IMR-90 (cell line): Measurements from ENCODE around the gene PANK2. TPM values are rescaled to one million over a fixed set of nuclear protein-coding genes. Genes with fewer than 3 reads are reported as not detected.

ENCODE experiments used
- ATAC-seq: fragments of 200-7000 bp; cut with Tn5 transposase; 2 replicates; pipeline ENCODE4 v1.9.1; 2020; ENCODE audit warnings: low read depth, mild to moderate bottlenecking, moderate library complexity
- BruUV-seq: library from RNA; stranded (reverse); fragments of 400-500 nt; replicated peaks from 2 replicates; lab custom pipeline; 2021; lab: Mats Ljungman, UMichigan
- CTCF ChIA-PET: fragments of 300-600 bp; formaldehyde crosslinking; extraction: SDS; loops from one replicate; lab custom pipeline; 2021; ENCODE audit warnings: antibody characterized with exemption; lab: Yijun Ruan, JAX
- POLR2A ChIA-PET: fragments of 300-600 bp; sonication (Branson Sonifier 250); formaldehyde crosslinking; loops from one replicate; lab custom pipeline; 2022; ENCODE audit warnings: antibody characterized with exemption; ENCODE audit not compliant: unreplicated experiment; lab: Charles Lee
- DNase-seq: peaks from one replicate; pipeline ENCODE4 v3.0.0; 2013
- H2AFZ ChIP-seq: replicated peaks from 2 replicates; pipeline ENCODE3; 2013; ENCODE audit warnings: low read length, mild to moderate bottlenecking; ENCODE audit not compliant: poor library complexity
- H2AK5ac ChIP-seq: 2 replicates; pipeline ENCODE4 v1.6.1; 2013; ENCODE audit warnings: low read depth, low read length, inconsistent platforms
- H2AK9ac ChIP-seq: replicated peaks from 2 replicates; pipeline ENCODE3; 2013; ENCODE audit warnings: mild to moderate bottlenecking, low read depth, low read length, moderate library complexity; ENCODE audit not compliant: poor library complexity
- H2BK120ac ChIP-seq: 2 replicates; pipeline ENCODE4 v1.6.1; 2013; ENCODE audit warnings: low read depth, low read length, inconsistent platforms
- H2BK15ac ChIP-seq: 3 replicates; pipeline ENCODE4 v1.6.1; 2013; ENCODE audit warnings: low read depth, low read length, inconsistent platforms
- H2BK20ac ChIP-seq: 2 replicates; pipeline ENCODE4 v1.6.1; 2013; ENCODE audit warnings: low read depth, mild to moderate bottlenecking, inconsistent platforms, low read length, moderate library complexity
- H2BK5ac ChIP-seq: 2 replicates; pipeline ENCODE4 v1.6.1; 2013; ENCODE audit warnings: mild to moderate bottlenecking, low read depth, low read length, inconsistent platforms; ENCODE audit not compliant: poor library complexity, severe bottlenecking
- H3K14ac ChIP-seq: replicated peaks from 2 replicates; pipeline ENCODE4 v1.6.1; 2013; ENCODE audit warnings: low read depth, low read length, inconsistent platforms
- H3K18ac ChIP-seq: 2 replicates; pipeline ENCODE4 v1.6.1; 2013; ENCODE audit warnings: low read depth, low read length, control low read depth
- H3K23ac ChIP-seq: 2 replicates; pipeline ENCODE4 v1.6.1; 2013; ENCODE audit warnings: low read depth, low read length, inconsistent platforms
- H3K27ac ChIP-seq: 2 replicates; pipeline ENCODE4 v1.5.1; 2013; ENCODE audit warnings: mild to moderate bottlenecking, control low read depth, low read length; ENCODE audit not compliant: insufficient read depth
- H3K27me3 ChIP-seq: 2 replicates; pipeline ENCODE4 v1.6.1; 2013; ENCODE audit warnings: low read length; ENCODE audit not compliant: control insufficient read depth, insufficient read depth
- H3K36me3 ChIP-seq: 2 replicates; pipeline ENCODE4 v1.6.1; 2013; ENCODE audit warnings: low read length, mixed read lengths; ENCODE audit not compliant: control insufficient read depth, insufficient read depth
- H3K4ac ChIP-seq: 2 replicates; pipeline ENCODE4 v1.6.1; 2013; ENCODE audit warnings: low read depth, low read length, inconsistent platforms
- H3K4me1 ChIP-seq: 2 replicates; pipeline ENCODE4 v1.6.1; 2013; ENCODE audit warnings: low read length, mixed read lengths; ENCODE audit not compliant: control insufficient read depth, insufficient read depth
- H3K4me2 ChIP-seq: 2 replicates; pipeline ENCODE4 v1.6.1; 2013; ENCODE audit warnings: low read depth, mild to moderate bottlenecking, control low read depth, low read length, moderate library complexity
- H3K4me3 ChIP-seq: 2 replicates; pipeline ENCODE4 v1.5.1; 2013; ENCODE audit warnings: low read depth, mild to moderate bottlenecking, control low read depth, low read length, moderate library complexity; ENCODE audit not compliant: insufficient read depth
- H3K56ac ChIP-seq: 2 replicates; pipeline ENCODE4 v1.6.1; 2013; ENCODE audit warnings: low read length, inconsistent platforms; ENCODE audit not compliant: insufficient read depth; ENCODE audit errors: extremely low read depth
- H3K79me1 ChIP-seq, 2 experiments: 2 replicates each; pipeline ENCODE4 v1.6.1; 2013; ENCODE audit warnings: low read length in 2 of 2, inconsistent platforms in 1 of 2, low read depth in 1 of 2
- H3K9ac ChIP-seq: 2 replicates; pipeline ENCODE4 v1.6.1; 2013; ENCODE audit warnings: low read depth, low read length, control low read depth
- H3K9me1 ChIP-seq: 2 replicates; pipeline ENCODE4 v1.6.1; 2013; ENCODE audit warnings: low read length, inconsistent platforms; ENCODE audit not compliant: insufficient read depth
- H3K9me3 ChIP-seq: 2 replicates; pipeline ENCODE4 v1.6.1; 2013; ENCODE audit warnings: low read length; ENCODE audit not compliant: control insufficient read depth, insufficient read depth
- H4K20me1 ChIP-seq: 2 replicates; pipeline ENCODE4 v1.6.1; 2013; ENCODE audit warnings: low read length, inconsistent platforms; ENCODE audit not compliant: insufficient read depth
- H4K5ac ChIP-seq: 2 replicates; pipeline ENCODE4 v1.6.1; 2013; ENCODE audit warnings: mild to moderate bottlenecking, low read depth, low read length, control low read depth
- H4K8ac ChIP-seq, 2 experiments: 2 replicates each; pipeline ENCODE4 v1.6.1; 2013; ENCODE audit warnings: low read depth in 2 of 2, low read length in 2 of 2, control low read depth in 1 of 2, inconsistent platforms in 1 of 2
- H4K91ac ChIP-seq: 2 replicates; pipeline ENCODE4 v1.6.1; 2013; ENCODE audit warnings: low read depth, low read length, inconsistent platforms; ENCODE audit not compliant: insufficient read depth
- CEBPB ChIP-seq: IDR thresholded peaks from 2 replicates; pipeline ENCODE4 v1.6.1; 2012; ENCODE audit warnings: low read depth, low read length, improper control_type of control experiment
- CTCF ChIP-seq: conservative IDR thresholded peaks from 2 replicates; pipeline ENCODE4 v1.5.1; 2012; ENCODE audit warnings: mild to moderate bottlenecking, low read depth, low read length, improper control_type of control experiment
- MAZ ChIP-seq: IDR thresholded peaks from 2 replicates; pipeline ENCODE4 v1.6.1; 2012; ENCODE audit warnings: low read depth, mild to moderate bottlenecking, low read length, improper control_type of control experiment, moderate library complexity, borderline replicate concordance
- POLR2A ChIP-seq: IDR thresholded peaks from 2 replicates; pipeline ENCODE4 v1.6.1; 2012; ENCODE audit warnings: mild to moderate bottlenecking, low read depth, low read length
- WGBS, 2 experiments: methylation state at CpG; one replicate each; pipeline versions ENCODE4 v1.1.5 to v1.1.7; 2013; ENCODE audit warnings: missing lambda C conversion rate in 2 of 2; ENCODE audit not compliant: insufficient read length in 1 of 2; ENCODE audit errors: extremely low coverage in 2 of 2; 5-methylcytosine and 5-hydroxymethylcytosine counted together
- dilution Hi-C: fragments of 300-500 bp; cut with HindIII; formaldehyde crosslinking; loops from one replicate; pipeline ENCODE4 v1.14.3; 2018; ENCODE audit warnings: low sequenced_read_pairs; ENCODE audit not compliant: unreplicated experiment
- in situ Hi-C: fragments of 300-500 bp; cut with MboI; formaldehyde crosslinking; loops from 3 replicates; pipeline ENCODE4 v1.14.3; 2019; ENCODE audit warnings: low sequenced_read_pairs, inconsistent platforms, mixed read lengths
- intact Hi-C: fragments of 100-400 bp; cut with micrococcal nuclease; formaldehyde crosslinking; loops from 2 replicates; pipeline ENCODE4 v1.10.0; 2022
- polyA plus RNA-seq, 3 experiments: library from polyadenylated mRNA; depleted of rRNA; stranded (reverse); fragments of >200 nt; gene quantifications; 2 replicates each; pipeline ENCODE4 v1.2.3, GENCODE V29; 2012; ENCODE audit warnings: low replicate concordance in 1 of 3
- total RNA-seq: library from RNA; depleted of rRNA; stranded (reverse); fragments of >200 nt; gene quantifications from 2 replicates; pipeline ENCODE4 v1.2.3, GENCODE V29; 2012

The PANK2 gene
- total and polyA plus RNA-seq, 2 of the 4 experiments (the other 2 are of a cell fraction) = 17.7 to 28.1 TPM

GRCh38 chr20:3869839-3870634, 19.1 kb upstream of the PANK2 start (continued):
- TF ChIP-seq MAZ = no peak
- no peak for TF ChIP-seq POLR2A

- POLR2A ChIA-PET = no interaction called here
- H4K5ac ChIP-seq = no peak overlapping the region
- H3K36me3 ChIP-seq = peaks cover 44% of the 10 kb centered on the region
- H2BK5ac ChIP-seq = no peak overlapping the region
- peaks cover 24% of the 10 kb centered on the region for H3K9me1 ChIP-seq
- 0 out of 2 replicates have a peak, but pooled peaks have one; percentile 5 for ATAC-seq
- H3K18ac ChIP-seq = no peak overlapping the region
- in situ Hi-C loops (no loop called here), dilution Hi-C loops (no loop called here), intact Hi-C loops (no loop called here)
- no peak overlapping the region for H3K14ac ChIP-seq
- no peak overlapping the region for H2BK120ac ChIP-seq
- no peaks in the 10 kb centered on the region for H3K9me3 ChIP-seq
- CTCF ChIA-PET = no interaction called here
- H3K27me3 ChIP-seq = no peaks in the 10 kb centered on the region
- no peak overlapping the region for H3K4ac ChIP-seq
- H2AK9ac ChIP-seq = no peak overlapping the region
- BruUV-seq = no TSS peak
- WGBS, 2 experiments = no CpG with 5 or more reads among the region's 4 CpGs
- H3K56ac ChIP-seq = no peak overlapping the region
- H4K91ac ChIP-seq = no peak overlapping the region
- H3K4me2 ChIP-seq = no peak overlapping the region
- no peak for DNase-seq
- no peaks in the 10 kb centered on the region for H3K4me1 ChIP-seq
- no peak overlapping the region for H3K4me3 ChIP-seq
- H4K20me1 ChIP-seq = peaks cover 9% of the 10 kb centered on the region; the same call in 1 of the 2 replicates
- TF ChIP-seq CEBPB (0 out of 2 replicates have a peak, but pooled peaks have one; percentile 12), CTCF (no peak)
- no peak overlapping the region for H2BK20ac ChIP-seq
- H3K9ac ChIP-seq = no peak overlapping the region
- no peak overlapping the region for H3K23ac ChIP-seq
- H2BK15ac ChIP-seq = no peak overlapping the region
- H2AK5ac ChIP-seq = no peak overlapping the region
- no peak overlapping the region for H2AFZ ChIP-seq
- H3K27ac ChIP-seq = no peak overlapping the region
- peaks cover 25 to 65% of the 10 kb centered on the region in 2 experiments for H3K79me1 ChIP-seq
- H4K8ac ChIP-seq = no peak overlapping the region
These were observed 17.5 kb upstream of the PANK2 start for GRCh38 chr20:3871550-3872265.
